SKM-1 treated with dmso at 0.1 percent for 144 hours (cell line): ENCODE measurements around the gene MDFIC.

Experiments used
- DNase-seq: peaks from one replicate; lab custom pipeline; 2025; ENCODE audit not compliant: unreplicated experiment; lab: John Stamatoyannopoulos, UW

The MDFIC gene

DNA sequence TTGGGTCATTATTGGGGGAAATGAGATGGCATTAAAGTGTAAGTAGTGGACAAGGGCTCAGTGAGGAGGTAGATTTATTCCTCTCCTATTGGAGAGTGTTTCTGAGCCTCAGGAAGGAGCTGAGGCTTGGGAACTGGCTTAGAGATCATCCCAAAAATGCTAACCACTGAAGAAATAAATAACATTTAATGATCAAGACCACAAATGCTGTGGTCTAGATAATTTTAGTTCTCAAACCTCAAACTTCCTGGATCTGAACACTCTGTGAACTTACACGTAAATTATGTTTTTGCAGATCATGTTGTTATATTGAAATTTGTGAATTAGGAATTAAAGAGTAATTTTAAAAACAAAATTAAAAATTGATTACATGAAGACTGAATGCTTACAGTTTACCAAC is 27.3 kb downstream of the MDFIC start:
- DNase-seq, result no peak

GRCh38 chr7:114952296-114952695 is 30.4 kb downstream of the MDFIC start:
- no peak for DNase-seq

DNA sequence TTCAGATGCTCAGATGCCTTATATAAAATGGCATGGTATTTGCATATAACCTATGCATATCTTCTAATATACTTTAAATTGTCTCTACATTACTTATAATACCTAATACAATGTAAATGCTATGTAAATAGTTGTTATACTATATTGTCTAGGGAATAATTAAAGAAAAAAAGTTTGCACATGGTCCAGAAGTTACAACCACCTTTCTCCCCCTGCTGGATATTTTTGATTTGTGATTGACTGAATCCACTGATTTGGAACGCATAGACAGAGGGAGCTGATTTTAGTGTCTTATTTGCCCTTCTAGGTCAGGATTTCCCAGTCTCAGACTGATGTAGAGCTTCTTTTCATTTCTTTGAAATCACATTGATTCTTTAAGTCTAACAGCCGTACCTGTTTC is 31.8 kb downstream of the MDFIC start:
- no peak for DNase-seq

GRCh38 chr7:114956702-114957101 is 34.8 kb downstream of the MDFIC start:
- DNase-seq, result no peak

GRCh38 chr7:114957444-114957843 is 35.5 kb downstream of the MDFIC start:
- DNase-seq, result no peak

DNA sequence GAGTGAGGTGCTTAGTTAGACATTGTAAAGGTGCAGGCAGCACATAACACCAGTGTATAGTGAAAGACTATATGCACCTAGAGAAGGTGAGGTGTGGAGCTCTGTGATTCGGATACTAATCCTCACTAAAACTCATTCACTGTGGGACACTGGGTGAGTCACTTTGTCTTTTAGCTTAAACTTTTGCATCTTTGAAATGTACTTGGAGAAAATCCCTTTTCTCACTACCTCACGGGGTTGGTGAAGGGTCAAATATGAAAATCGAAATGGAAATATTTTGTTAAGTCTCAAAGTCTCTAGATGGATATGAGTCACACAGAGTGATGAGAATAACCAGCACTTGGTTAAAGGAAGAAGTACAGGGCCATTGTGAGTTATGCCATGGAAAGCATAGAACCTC is 38.0 kb downstream of the MDFIC start:
- no peak for DNase-seq

DNA sequence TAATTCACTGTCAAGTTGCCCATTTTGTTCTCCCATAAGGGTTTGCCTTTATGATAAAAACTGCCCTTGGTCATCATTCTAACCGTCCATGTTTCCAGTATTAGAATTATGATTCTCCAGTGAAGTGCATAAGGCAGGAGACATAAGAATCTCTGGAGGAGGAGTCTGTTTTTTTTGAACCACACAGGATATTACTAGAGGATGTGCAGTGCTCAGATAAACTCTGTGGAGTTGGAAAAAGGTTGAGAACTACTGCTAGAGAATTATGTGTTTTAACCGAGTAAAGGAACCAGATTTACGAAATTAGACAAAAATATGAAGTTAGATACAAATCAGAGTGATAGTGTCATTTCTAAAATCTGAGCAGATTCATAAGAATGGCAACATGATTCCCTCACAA is 40.5 kb downstream of the MDFIC start:
- DNase-seq, result no peak

DNA sequence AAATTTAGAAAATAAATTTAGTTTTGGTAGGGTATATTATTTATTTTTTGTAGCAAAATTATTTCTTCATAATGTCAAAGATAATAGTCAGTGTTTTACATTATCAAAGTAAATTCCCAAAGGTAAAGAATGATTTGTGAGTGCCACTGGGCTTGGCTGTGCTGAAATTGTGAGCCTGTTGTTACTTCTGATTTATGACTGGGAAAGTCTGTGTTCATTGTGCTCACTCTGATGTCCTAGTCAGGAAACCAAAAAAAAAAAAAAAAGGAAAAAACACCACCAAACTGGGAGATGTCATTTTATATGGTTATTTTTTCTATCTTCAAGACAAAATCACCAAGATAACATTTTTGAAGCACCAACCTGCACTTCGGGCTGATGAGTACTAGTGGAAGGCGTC is 44.3 kb downstream of the MDFIC start:
- DNase-seq, result no peak

DNA sequence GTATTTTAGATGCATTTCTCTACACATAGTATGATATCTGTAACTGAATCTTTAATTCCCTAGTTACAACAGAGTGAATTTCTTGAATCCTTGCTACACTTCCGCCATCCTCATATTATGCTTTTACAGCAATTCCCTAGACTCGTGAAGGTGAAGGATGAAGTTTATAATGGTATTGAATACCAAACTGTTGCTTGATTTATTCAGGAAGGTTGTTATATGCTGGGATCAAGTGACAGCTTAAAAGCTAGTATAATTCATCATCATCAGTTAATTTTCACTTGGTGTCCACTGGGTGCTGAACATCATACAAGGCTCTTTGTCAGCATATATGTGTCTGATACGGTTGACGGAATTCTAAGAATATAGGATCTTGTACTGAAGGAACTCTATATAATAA is 47.2 kb downstream of the MDFIC start:
- no peak for DNase-seq

DNA sequence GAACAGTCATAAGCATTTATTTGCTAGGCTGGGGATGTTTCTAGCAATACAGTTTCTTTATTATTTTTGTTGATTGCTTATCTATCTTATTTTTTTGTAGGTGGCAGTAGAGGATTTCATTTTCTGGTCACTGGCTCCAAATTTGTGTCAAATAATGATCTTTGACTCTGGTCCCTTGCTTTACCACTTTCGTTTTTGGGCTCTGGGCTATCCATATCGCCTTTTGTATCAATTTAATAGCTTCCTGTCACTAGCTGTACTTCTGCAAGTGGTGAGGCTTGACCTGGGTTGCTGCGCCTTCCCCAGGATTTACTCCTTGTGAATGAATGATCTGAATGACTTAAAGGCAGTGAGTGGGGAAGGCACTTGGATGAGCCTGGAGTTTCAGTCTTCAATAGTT is 48.4 kb downstream of the MDFIC start:
- no peak for DNase-seq

GRCh38 chr7:114970732-114971131 is 48.8 kb downstream of the MDFIC start:
- no peak for DNase-seq

GRCh38 chr7:114972567-114972966 is 50.7 kb downstream of the MDFIC start:
- no peak for DNase-seq

DNA sequence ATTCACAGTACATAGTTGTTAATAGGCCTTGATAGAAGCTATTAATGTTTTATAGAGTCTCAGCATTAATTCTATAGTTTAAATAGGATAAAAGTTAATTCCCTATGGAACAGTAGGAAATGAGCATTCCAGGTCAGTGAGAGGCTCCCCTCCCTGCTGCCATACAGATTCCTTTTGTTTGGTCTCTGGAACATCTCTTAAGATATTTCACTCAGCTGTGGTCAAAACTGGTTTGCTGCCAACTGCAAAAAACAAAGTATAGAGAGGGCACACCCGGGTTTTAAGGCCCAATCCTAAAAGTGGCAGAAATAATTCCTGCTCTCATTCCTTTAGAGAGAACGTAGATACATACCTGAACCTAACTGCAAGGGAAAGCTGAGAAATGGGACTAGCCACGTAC is 51.3 kb downstream of the MDFIC start:
- no peak for DNase-seq

GRCh38 chr7:114975401-114975800 is 53.5 kb downstream of the MDFIC start:
- DNase-seq, result no peak

DNA sequence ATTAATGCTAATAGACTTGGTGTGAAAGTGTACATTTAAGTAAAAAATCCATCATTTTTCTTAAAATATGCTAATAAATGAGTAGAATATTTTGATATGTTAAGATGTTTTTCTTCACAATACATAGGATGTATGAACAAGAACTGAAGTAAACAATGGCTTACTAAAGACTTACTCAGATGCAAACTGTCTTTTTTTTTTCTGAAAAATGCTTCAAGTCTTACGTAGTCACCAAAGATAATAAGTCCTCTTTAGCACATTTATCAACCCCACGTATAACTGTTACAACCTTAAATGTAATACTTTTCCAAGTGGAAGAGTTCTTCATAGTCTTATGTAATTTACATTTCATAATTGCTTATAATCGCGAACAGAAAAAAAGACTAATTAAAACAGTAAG is 54.8 kb downstream of the MDFIC start:
- DNase-seq, result no peak

DNA sequence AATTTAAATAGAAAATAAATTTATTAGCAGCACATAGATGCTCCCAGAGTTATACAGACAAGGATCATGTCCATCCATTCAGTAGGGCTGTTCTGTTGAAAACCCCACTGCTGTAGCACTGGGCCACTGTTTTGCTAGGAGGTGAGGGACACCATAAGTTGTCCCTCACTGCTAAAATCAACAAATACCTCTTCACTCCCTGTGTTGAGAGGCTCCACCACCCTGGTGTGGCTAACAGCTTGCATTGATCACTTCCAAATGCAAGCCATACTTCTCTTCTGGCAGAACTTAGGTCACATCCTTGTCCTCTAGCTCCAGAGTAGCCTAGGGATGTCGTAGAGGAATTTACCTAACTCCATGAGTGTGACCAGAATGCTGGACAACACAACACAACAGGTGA is 55.4 kb downstream of the MDFIC start:
- no peak for DNase-seq

- DNase-seq, result no peak
Measured at GRCh38 chr7:114979388-114979787, 57.5 kb downstream of the MDFIC start.

DNA sequence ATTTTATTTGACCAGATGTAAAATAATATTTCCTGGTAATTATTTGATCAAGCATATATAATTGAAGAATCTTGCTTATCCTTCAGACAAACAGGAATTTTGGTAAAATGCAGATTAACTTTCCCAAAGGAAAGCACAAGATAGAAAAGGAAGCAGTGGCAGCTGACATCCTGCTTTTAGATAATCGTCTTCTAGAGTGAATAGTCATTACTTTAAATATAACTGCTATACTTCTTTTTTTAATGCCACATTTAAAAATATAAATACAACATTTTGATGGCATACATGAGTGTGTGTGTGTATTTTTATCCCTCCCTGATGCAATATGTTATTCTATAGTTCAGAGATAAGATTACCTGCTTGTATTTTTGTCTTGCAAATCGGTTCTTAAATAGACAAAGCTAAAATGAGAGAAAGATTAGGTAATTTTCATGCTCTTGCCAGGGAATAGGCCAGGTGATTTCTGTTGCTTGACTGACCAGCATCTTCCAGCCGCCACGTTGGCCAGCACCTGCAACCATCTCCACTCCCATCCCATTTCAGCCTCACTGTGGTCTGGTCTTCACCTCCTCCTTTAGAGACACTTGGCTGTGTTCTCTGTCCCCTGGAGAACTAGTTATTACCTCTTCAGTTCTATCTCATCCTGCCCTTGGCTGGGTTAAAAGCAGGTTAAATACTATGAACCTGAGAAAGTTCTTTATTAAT is 58.1 kb downstream of the MDFIC start:
- DNase-seq, result no peak

DNA sequence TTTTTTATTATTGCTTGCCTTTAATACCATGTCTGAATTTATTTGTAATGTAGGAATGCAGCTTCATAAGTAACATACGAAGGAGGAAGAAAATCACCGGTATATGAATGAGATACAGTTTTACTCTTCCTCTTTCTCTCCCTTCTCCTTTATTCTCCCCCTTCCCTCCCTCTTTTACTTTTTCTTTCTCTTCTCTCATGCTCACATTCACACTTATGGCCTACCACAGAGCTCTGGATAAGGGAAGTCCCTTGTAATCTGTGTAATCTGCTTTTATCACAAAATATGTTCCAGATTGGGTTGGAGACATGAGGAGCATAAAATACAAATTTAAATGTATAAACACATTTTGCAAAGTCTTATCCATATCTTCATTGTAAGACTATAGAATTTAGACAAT is 59.4 kb downstream of the MDFIC start:
- no peak for DNase-seq

DNA sequence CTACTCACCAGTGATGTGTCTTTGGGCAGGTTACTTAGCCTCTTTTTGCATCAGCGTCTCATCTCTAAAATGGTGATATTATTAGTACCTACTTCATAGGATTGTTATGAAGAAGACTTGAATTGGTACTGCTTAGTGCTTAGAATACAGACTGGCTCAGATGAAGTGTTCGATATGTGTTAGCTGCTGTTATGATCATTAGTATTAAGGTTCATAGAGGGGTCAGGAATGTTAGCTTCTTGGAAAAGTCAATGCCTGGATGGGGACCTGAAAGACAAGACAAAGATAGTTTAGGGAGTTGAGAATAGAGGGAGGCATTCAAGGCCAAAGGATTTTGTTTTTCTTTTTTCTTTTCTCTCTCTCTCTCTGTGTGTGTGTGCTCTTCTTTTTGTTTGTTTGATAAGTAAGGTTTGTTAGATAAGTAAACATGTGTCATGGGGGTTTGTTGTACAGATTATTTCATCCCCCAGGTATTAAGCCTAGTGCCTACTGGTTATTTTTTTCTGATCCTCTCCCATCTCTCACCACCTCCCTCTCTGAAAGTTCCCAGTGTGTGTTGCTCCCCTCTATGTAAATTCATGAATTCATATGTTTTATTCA is 63.3 kb downstream of the MDFIC start:
- DNase-seq, result no peak

DNA sequence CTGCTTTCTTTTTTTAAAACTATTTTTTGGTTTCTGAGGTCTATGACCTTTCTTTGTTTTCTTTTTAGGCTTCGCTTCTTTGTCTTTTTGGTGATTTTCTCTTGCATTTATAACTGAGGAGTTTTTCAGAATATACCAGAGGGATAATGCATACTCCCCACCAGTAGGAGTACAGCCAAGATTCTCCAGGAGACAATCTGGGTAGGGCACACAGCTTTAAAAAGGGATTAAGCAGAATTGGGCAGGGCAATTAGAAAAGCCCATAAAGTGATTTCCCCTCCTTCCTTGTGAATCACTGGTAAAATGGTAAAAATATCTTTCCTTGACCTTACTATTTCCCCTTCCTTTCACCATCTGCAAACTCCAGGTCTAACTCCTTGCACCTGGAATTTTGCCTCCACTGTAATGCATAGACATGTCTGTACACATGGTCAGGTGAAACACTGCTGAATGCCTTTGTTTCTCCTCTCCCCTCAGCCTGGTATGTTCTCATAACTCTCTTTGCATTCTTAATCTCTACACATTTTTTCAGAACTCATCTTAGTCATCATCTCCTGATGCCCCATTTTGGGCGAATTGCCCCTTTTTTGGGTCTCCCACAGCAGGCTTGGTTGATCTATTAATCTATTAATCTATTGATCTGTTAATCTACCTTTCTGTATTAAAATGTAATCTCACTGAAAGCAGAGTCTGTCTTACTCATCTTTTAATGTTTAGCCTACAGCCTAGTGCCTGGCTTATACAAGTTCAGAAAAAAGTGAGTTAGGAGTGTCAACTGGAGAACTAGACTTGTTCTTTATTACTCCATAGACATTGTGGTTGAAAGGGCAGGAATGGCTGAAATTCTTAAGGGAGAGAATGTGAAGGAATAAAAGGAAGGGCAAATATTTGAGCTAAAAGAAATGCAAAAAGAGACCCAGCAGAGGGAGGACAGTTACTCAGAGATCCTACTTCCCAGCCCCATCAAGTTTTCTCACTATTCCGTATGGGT is 64.6 kb downstream of the MDFIC start:
- DNase-seq, result no peak

GRCh38 chr7:114988026-114988425 is 66.1 kb downstream of the MDFIC start:
- DNase-seq, result no peak
